K562 (cell line): ENCODE results near the gene EIF4G1. TPM values are rescaled to one million over a fixed set of nuclear protein-coding genes. Genes with fewer than 3 reads are reported as not detected.

Source experiments
- BACH1 ChIP-seq: fragments of 200-800 bp; sonication (Bioruptor generic); IDR thresholded peaks from 2 replicates; pipeline ENCODE4 v1.6.1; 2016; ENCODE audit warnings: missing genetic modification characterization, missing compliant biosample characterization
- CHAMP1 ChIP-seq: fragments of 450-650 bp; IDR thresholded peaks from 2 replicates; pipeline ENCODE4 v1.6.1; 2016; ENCODE audit warnings: mild to moderate bottlenecking
- GATA2 ChIP-seq: sonication (generic); formaldehyde crosslinking; IDR thresholded peaks from 2 replicates; pipeline ENCODE4 v1.4.0; 2020; ENCODE audit warnings: mild to moderate bottlenecking, missing genetic modification reagents
- GTF2E2 ChIP-seq: fragments of 200-800 bp; sonication (Bioruptor generic); IDR thresholded peaks from 2 replicates; pipeline ENCODE4 v1.6.1; 2016; ENCODE audit warnings: missing genetic modification characterization, missing compliant biosample characterization
- HNRNPL ChIP-seq: fragments of 200-400 bp; formaldehyde crosslinking; IDR thresholded peaks from 2 replicates; pipeline ENCODE4 v1.6.1; 2017; ENCODE audit warnings: low read depth, mild to moderate bottlenecking, low read length
- MYC ChIP-seq, 2 experiments: fragments of 250-450 bp in 1 of 2; sonication (Bioruptor Pico) in 1 of 2; IDR thresholded peaks; 2 replicates each; pipeline versions ENCODE4 v1.5.1 to v1.6.1; 2012 to 2021; ENCODE audit warnings: low read depth in 2 of 2, borderline replicate concordance in 1 of 2, improper control_type of control experiment in 1 of 2, low read length in 1 of 2, mild to moderate bottlenecking in 1 of 2, moderate library complexity in 1 of 2
- PTRF ChIP-seq: fragments of 450-650 bp; IDR thresholded peaks from 2 replicates; pipeline ENCODE4 v1.6.1; 2016; ENCODE audit warnings: mild to moderate bottlenecking, missing genetic modification characterization, missing compliant biosample characterization
- TBL1XR1 ChIP-seq, 2 experiments: IDR thresholded peaks; 2 replicates each; pipeline ENCODE4 v1.6.1; 2012; ENCODE audit warnings: improper control_type of control experiment in 2 of 2, low read length in 2 of 2, mild to moderate bottlenecking in 1 of 2
- ZNF609 ChIP-seq: sonication (generic); formaldehyde crosslinking; IDR thresholded peaks from 2 replicates; pipeline ENCODE4 v1.8.1; 2023; ENCODE audit warnings: missing genetic modification reagents, mild to moderate bottlenecking, borderline replicate concordance
- ZNF79 ChIP-seq: fragments of 250-450 bp; sonication (Bioruptor Pico); IDR thresholded peaks from 2 replicates; pipeline ENCODE4 v1.4.0; 2020; ENCODE audit warnings: low read depth, mild to moderate bottlenecking, moderate library complexity
- polyA plus RNA-seq, 8 experiments: library from polyadenylated mRNA; depleted of rRNA in 4 of 8; stranded (reverse) in 5 of 8; unstranded in 3 of 8; fragments of >200 nt; fragmentation: Nextera tagmentation in 2 of 8; fragmentation: Illumina TruSeq in 1 of 8; extraction: Ambion mirVana in 2 of 8; extraction: Trizol in 1 of 8; gene quantifications; 2 replicates each; pipeline versions ENCODE4 v1.2.1 to v1.2.3, GENCODE V29; 2011 to 2014; ENCODE audit warnings: inconsistent platforms in 1 of 8, missing spikeins in 1 of 8
- total RNA-seq, 7 experiments: library from RNA; depleted of rRNA in 6 of 7; stranded (reverse); fragments of >200 nt in 6 of 7; fragmentation: Illumina TruSeq in 2 of 7; extraction: Trizol in 2 of 7; gene quantifications; 2 replicates each; pipeline versions ENCODE4 v1.2.1 to v1.2.3, GENCODE V29; 2011 to 2021; ENCODE audit warnings: low replicate concordance in 1 of 7
- TF ChIP-seq, protein P1 (sequence below): sonication (generic); formaldehyde crosslinking; IDR thresholded peaks from 2 replicates; pipeline ENCODE4 v1.8.0; 2022; ENCODE audit warnings: mild to moderate bottlenecking, low read depth, missing genetic modification reagents
- TF ChIP-seq, protein P2 (sequence below), 3 experiments: fragments of 200-800 bp in 1 of 3; sonication (Bioruptor generic) in 1 of 3; sonication (generic) in 1 of 3; formaldehyde crosslinking in 1 of 3; IDR thresholded peaks; 2 replicates each; pipeline versions ENCODE4 v1.6.1 to v1.8.0; 2016 to 2022; ENCODE audit warnings: mild to moderate bottlenecking in 2 of 3, missing compliant biosample characterization in 2 of 3, missing genetic modification characterization in 2 of 3, missing genetic modification reagents in 1 of 3

The EIF4G1 gene
- total and polyA plus RNA-seq, 9 of the 15 experiments (the other 6 are each of a cell fraction or from before 2014, with no cell fraction given), result 4.6 to 505 (median 155) TPM

- no peak for TF ChIP-seq CHAMP1
- TF ChIP-seq, protein P1, sequence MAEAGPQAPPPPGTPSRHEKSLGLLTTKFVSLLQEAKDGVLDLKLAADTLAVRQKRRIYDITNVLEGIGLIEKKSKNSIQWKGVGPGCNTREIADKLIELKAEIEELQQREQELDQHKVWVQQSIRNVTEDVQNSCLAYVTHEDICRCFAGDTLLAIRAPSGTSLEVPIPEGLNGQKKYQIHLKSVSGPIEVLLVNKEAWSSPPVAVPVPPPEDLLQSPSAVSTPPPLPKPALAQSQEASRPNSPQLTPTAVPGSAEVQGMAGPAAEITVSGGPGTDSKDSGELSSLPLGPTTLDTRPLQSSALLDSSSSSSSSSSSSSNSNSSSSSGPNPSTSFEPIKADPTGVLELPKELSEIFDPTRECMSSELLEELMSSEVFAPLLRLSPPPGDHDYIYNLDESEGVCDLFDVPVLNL (CRISPR knock-in tag), result no peak
- TF ChIP-seq, protein P2, sequence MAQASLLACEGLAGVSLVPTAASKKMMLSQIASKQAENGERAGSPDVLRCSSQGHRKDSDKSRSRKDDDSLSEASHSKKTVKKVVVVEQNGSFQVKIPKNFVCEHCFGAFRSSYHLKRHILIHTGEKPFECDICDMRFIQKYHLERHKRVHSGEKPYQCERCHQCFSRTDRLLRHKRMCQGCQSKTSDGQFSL (CRISPR knock-in tag; IDR thresholded peaks at IDR 0.05), result 0 out of 2 replicates have a peak, but pooled peaks have one; percentile 9
- TF ChIP-seq, protein P2 (tag; IDR thresholded peaks at IDR 0.05), result no peak
- no peak for TF ChIP-seq HNRNPL
- TF ChIP-seq BACH1, result no peak
- no peak for TF ChIP-seq GATA2 (CRISPR knock-in tag)
- TF ChIP-seq MYC (IDR thresholded peaks at IDR 0.05; ENCODE audit: low read depth, low read length), result no peak; the same call in 1 of the 2 replicates
- peak; percentile 51; the same call in 1 of the 2 replicates for TF ChIP-seq MYC (CRISPR knock-in tag; IDR thresholded peaks at IDR 0.05; ENCODE audit: borderline replicate concordance, low read depth)
- TF ChIP-seq ZNF609, result no peak
- no peak for TF ChIP-seq GTF2E2 (tag)
- no peak for TF ChIP-seq PTRF (tag)
- no peak; a peak in 1 of 4 replicates for TF ChIP-seq TBL1XR1 (IDR thresholded peaks at IDR 0.05; ENCODE audit: low read length in 2 of 2)
- TF ChIP-seq ZNF79 (CRISPR knock-in tag), result no peak
Measured at GRCh38 chr3:184335661-184336546, 21.5 kb downstream of the EIF4G1 start (continued).
